ENCODE results near the gene ELFN1.

ELFN1 gene

DNA sequence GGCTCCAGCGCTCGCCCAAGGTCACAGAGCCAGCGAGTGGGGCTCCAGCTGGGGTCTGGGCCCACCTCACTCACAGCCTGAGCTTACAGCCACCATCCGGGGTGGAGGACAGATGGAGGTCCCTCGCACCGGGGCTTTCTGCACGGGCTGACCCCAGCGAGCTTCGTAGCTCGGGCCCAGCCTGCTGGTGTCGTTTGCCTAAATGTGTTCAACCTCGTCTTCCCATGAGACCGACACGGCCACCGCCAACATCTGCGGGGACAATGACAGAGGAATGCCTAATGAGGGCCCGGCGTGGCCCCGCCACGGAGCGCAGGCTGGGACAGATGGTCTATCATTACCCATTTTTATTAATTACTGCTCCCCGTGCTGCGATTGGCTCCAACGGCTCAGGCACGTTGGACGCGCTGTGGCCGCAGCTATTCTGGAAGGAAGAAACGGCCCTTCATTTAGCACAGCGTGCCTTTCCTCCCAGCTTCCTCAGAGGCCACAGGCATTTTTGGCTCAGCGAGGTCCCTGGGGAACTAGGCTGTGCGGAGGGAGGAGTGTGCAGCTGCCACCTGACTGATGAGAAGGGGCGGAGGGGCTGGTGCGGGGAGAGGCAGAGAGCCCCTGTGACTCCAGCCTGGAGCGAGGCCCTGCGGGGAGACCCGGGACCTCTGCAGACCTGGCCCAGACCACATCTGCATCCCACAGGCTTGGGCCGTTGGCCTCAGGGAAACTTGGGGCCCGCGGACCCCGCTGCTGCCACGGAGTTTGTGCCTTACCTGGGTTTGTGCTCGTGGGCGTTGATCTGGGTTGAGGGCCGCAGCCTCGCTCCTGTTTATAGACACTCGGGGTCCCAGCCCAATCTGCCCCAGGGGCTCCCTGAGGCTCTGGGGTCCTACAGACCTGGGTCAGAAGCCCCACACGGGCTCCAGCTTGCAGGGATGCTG lies 22.9 kb upstream of the ELFN1 start:
- peaks cover 9% of the 10 kb centered on the region for H3K27me3 Mint-ChIP-seq (ENCODE audit: low read depth, poor library complexity)
- peaks cover 52% of the 10 kb centered on the region for H3K4me1 Mint-ChIP-seq

DNA sequence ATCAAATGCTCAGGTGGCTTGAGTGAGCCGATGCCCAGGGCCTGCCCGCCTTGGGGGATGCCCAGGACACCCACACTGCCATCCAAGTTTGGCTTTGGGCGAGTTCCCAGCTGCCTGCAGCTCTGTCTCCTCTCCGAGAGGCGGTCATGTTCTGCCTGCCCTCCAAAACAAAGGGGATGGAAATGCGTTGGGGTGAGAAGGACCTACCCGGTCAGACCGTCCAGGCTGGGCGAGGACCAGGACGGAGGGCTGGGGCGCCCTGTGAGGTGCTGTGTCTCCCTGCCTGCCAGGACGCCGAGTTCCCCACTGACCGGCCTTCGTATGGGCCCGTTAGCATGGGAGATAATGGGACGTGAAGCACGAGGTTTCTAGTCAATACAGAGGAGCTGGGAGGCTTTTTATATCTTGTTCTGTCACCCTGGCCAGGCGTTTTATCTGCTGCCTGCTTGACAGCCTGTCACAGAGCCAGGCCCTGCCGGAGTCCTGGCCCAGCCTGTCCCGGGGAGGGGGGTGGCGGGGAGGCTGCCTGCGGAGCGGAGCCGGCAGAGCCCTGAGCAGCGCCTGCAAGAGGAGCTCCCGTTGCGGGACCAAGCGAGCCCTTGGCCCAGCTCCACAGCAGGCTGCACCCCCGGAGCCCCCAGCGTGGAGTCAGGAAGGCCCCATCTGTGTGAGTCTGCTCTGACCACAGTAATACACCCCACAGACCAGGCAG lies 22.0 kb upstream of the ELFN1 start:
- TF ChIP-seq, protein P1, sequence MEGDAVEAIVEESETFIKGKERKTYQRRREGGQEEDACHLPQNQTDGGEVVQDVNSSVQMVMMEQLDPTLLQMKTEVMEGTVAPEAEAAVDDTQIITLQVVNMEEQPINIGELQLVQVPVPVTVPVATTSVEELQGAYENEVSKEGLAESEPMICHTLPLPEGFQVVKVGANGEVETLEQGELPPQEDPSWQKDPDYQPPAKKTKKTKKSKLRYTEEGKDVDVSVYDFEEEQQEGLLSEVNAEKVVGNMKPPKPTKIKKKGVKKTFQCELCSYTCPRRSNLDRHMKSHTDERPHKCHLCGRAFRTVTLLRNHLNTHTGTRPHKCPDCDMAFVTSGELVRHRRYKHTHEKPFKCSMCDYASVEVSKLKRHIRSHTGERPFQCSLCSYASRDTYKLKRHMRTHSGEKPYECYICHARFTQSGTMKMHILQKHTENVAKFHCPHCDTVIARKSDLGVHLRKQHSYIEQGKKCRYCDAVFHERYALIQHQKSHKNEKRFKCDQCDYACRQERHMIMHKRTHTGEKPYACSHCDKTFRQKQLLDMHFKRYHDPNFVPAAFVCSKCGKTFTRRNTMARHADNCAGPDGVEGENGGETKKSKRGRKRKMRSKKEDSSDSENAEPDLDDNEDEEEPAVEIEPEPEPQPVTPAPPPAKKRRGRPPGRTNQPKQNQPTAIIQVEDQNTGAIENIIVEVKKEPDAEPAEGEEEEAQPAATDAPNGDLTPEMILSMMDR (IDR thresholded peaks at IDR 0.05) = no peak
- H3K9me3 Mint-ChIP-seq = no peaks in the 10 kb centered on the region
- no peak overlapping the region for H3K27ac Mint-ChIP-seq
- H3K36me3 Mint-ChIP-seq (ENCODE audit: low read depth) = no peaks in the 10 kb centered on the region
- peaks cover 9% of the 10 kb centered on the region for H3K27me3 Mint-ChIP-seq (ENCODE audit: low read depth, poor library complexity)
- no peak overlapping the region for H3K4me3 Mint-ChIP-seq
- peaks cover 46% of the 10 kb centered on the region for H3K4me1 Mint-ChIP-seq
- peak; percentile 47 for DNase-seq

More for the DNA sequence above, 22.9 kb upstream of the ELFN1 start:
- peak; percentile 48 for DNase-seq
- Mint-ChIP-seq H3K4me3 (no peak overlapping the region), H3K9me3 (no peaks in the 10 kb centered on the region), H3K27ac (peak overlapping the region; percentile 42), H3K36me3 (ENCODE audit: low read depth) (no peaks in the 10 kb centered on the region)
- TF ChIP-seq, protein P1 (IDR thresholded peaks at IDR 0.05) = no peak

DNA sequence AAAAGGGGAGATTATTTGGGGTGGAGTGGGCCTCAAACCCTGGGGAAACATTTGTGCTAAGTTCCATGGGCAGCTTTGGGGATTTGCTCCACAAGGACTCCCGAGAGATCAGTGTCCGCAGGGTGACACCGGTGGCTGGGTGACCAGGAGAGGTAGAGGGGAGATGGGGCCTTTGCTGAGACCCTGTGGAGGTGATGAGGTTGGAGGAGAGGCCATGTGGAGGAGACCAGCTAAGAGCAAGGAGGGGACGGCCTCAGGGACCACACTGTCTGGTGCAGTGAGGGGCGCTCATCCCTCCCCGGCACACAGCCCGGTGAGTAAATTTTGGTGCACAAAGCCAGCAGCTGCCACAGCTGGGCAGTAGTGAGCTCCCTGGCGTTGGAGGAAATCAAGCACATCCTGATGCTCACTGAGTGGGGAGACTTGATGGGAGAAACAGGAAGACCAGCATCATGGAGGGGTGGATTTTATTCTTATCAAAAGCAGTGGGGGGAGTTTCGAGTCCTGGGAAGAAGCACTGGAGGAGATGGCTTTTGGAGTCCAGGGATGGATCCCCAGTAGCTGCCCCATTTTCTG lies 20.2 kb upstream of the ELFN1 start:
- Mint-ChIP-seq H3K4me1 (peaks cover 44% of the 10 kb centered on the region), H3K4me3 (no peak overlapping the region), H3K27me3 (ENCODE audit: low read depth, poor library complexity) (peaks cover 7% of the 10 kb centered on the region), H3K36me3 (ENCODE audit: low read depth) (no peaks in the 10 kb centered on the region), H3K27ac (no peak overlapping the region), H3K9me3 (no peaks in the 10 kb centered on the region)
- TF ChIP-seq, protein P1 (IDR thresholded peaks at IDR 0.05) = no peak
- no peak for DNase-seq

DNA sequence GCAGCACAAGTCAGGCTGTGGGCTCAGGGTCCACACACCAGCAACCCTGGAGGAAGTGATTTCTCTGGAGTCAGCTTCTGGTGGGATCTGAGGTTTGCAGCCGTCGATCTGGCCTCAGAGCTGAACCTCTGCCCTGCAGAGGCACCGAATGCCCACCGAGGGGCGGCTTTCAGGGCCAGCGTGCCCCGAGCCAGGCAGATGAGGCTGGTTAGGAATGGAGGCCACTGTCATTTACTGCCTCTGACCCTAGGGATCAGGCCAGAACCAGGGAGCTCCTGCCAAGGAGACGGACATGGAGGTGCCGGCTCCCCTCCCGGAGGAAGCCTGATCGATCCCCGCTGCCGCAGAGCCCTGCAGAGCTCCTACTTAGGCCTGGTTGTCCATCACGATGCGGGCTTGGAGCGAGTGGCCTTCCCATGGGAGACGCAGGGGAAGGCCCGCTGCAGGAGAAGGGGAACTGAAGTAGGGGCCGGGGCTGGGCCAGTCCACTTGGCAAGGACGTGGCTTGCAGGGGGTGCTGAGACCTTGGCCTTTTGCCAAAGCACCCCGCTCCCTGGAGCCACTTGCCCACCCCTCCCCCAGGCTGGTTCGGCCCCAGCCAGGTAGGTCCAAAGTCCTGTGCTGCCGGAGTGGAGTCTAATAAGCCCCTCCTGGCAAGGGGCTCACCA lies 19.6 kb upstream of the ELFN1 start:
- peaks cover 7% of the 10 kb centered on the region for H3K27me3 Mint-ChIP-seq (ENCODE audit: low read depth, poor library complexity)
- H3K9me3 Mint-ChIP-seq = no peaks in the 10 kb centered on the region
- TF ChIP-seq, protein P1 (IDR thresholded peaks at IDR 0.05) = no peak
- no peak overlapping the region for H3K27ac Mint-ChIP-seq
- no peaks in the 10 kb centered on the region for H3K36me3 Mint-ChIP-seq (ENCODE audit: low read depth)
- no peak overlapping the region for H3K4me3 Mint-ChIP-seq
- no peak for DNase-seq
- peaks cover 44% of the 10 kb centered on the region for H3K4me1 Mint-ChIP-seq

DNA sequence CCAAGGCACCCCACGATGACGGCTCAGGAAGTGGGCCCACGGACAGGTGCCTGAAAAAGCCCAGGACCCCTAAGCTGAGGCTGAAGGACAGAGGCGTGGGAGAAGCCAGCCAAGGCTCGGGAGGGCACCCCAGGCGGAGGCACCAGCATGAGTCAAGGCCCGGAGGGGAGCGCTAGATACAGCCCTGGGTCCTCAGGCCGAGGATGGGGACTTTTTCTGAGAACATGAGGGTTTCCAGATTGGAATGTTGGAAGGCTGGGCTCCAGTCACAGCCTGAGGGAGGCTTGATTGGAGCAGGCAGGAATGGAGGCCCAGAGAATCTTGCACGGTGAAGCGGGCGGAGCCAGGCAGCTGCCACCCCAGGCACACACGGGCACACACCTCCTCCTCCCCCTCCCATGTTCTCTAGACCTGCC lies 19.0 kb upstream of the ELFN1 start:
- Mint-ChIP-seq H3K36me3 (ENCODE audit: low read depth) (no peaks in the 10 kb centered on the region), H3K4me3 (no peak overlapping the region), H3K27ac (no peak overlapping the region), H3K27me3 (ENCODE audit: low read depth, poor library complexity) (peaks cover 11% of the 10 kb centered on the region), H3K9me3 (no peaks in the 10 kb centered on the region), H3K4me1 (peaks cover 40% of the 10 kb centered on the region)
- TF ChIP-seq, protein P1 (IDR thresholded peaks at IDR 0.05) = no peak
- DNase-seq = no peak
